Loucy (cell line): Measurements from ENCODE around the gene BEAN1.

Experiments
- H2AFZ ChIP-seq: fragments of 200-600 bp; sonication (generic); 2 replicates; pipeline ENCODE4 v1.6.0; 2016; ENCODE audit warnings: antibody characterized with exemption, mild to moderate bottlenecking, low read length, moderate library complexity
- H3F3A ChIP-seq: fragments of 200-600 bp; 2 replicates; pipeline ENCODE4 v1.6.0; 2016; ENCODE audit warnings: antibody characterized with exemption, low read depth, mild to moderate bottlenecking
- H3K27me3 ChIP-seq: fragments of 200-600 bp; sonication (generic); 2 replicates; pipeline ENCODE4 v1.6.1; 2014; ENCODE audit warnings: low read length, mild to moderate bottlenecking; ENCODE audit not compliant: insufficient read depth, poor library complexity, severe bottlenecking
- H3K36me3 ChIP-seq: fragments of 200-600 bp; sonication (generic); 2 replicates; pipeline ENCODE4 v1.6.1; 2016; ENCODE audit warnings: low read length; ENCODE audit not compliant: insufficient read depth
- H3K4me1 ChIP-seq: fragments of 200-600 bp; sonication (generic); 2 replicates; pipeline ENCODE4 v1.5.1; 2014; ENCODE audit warnings: low read length, mild to moderate bottlenecking; ENCODE audit not compliant: insufficient read depth, poor library complexity, severe bottlenecking
- H3K4me2 ChIP-seq: fragments of 200-600 bp; sonication (generic); 2 replicates; pipeline ENCODE4 v1.6.0; 2014; ENCODE audit warnings: antibody characterized with exemption, low read length, low read depth, mild to moderate bottlenecking; ENCODE audit not compliant: poor library complexity, severe bottlenecking
- H3K4me3 ChIP-seq: fragments of 200-600 bp; sonication (generic); 2 replicates; pipeline ENCODE4 v1.5.1; 2014; ENCODE audit warnings: low read length, mild to moderate bottlenecking, mixed read lengths; ENCODE audit not compliant: poor library complexity, severe bottlenecking
- H3K79me2 ChIP-seq: fragments of 200-600 bp; sonication (generic); 2 replicates; pipeline ENCODE4 v1.6.1; 2014; ENCODE audit warnings: low read length; ENCODE audit not compliant: insufficient read depth
- H3K9ac ChIP-seq: fragments of 200-600 bp; sonication (generic); 2 replicates; pipeline ENCODE4 v1.6.0; 2014; ENCODE audit warnings: mild to moderate bottlenecking, low read depth, low read length, moderate library complexity; ENCODE audit not compliant: poor library complexity, severe bottlenecking
- H3K9me2 ChIP-seq: fragments of 200-600 bp; sonication (generic); replicated peaks from 2 replicates; pipeline ENCODE4 v1.6.1; 2016; ENCODE audit warnings: low read depth, low read length, mixed read lengths
- H3K9me3 ChIP-seq: fragments of 200-600 bp; sonication (generic); 2 replicates; pipeline ENCODE4 v1.6.1; 2014; ENCODE audit warnings: mild to moderate bottlenecking, antibody characterized with exemption, low read length, low read depth; ENCODE audit not compliant: insufficient read depth
- H4K20me1 ChIP-seq: fragments of 200-600 bp; sonication (generic); 2 replicates; pipeline ENCODE4 v1.6.0; 2014; ENCODE audit warnings: antibody characterized with exemption, low read length, mild to moderate bottlenecking; ENCODE audit not compliant: insufficient read depth, poor library complexity, severe bottlenecking
- CTCF ChIP-seq: fragments of 200-600 bp; sonication (generic); conservative IDR thresholded peaks from 2 replicates; pipeline ENCODE4 v1.5.1; 2014; ENCODE audit warnings: mild to moderate bottlenecking, antibody characterized with exemption, low read length
- EZH2phosphoT487 ChIP-seq: fragments of 200-600 bp; IDR thresholded peaks from 2 replicates; pipeline ENCODE4 v1.6.1; 2018; ENCODE audit warnings: antibody characterized with exemption, mild to moderate bottlenecking, moderate library complexity, borderline replicate concordance

BEAN1 gene

GRCh38 chr16:66444049-66444481 lies 17.0 kb downstream of the BEAN1 start:
- Histone ChIP-seq H3K4me2 (no peak overlapping the region), H3K4me3 (no peak overlapping the region)

GRCh38 chr16:66446737-66447136 lies 19.6 kb downstream of the BEAN1 start:
- H3K9me2 ChIP-seq = no peaks in the 10 kb centered on the region
- no peaks in the 10 kb centered on the region for H3K27me3 ChIP-seq
- H3K79me2 ChIP-seq = no peaks in the 10 kb centered on the region
- TF ChIP-seq CTCF (no peak), EZH2phosphoT487 (no peak)
- H3K4me1 ChIP-seq = no peaks in the 10 kb centered on the region
- no peak overlapping the region for H3K4me2 ChIP-seq
- H3F3A ChIP-seq = no peaks in the 10 kb centered on the region
- no peaks in the 10 kb centered on the region for H4K20me1 ChIP-seq
- no peak overlapping the region for H3K4me3 ChIP-seq
- no peak overlapping the region for H3K9ac ChIP-seq
- H2AFZ ChIP-seq = no peak overlapping the region
- no peaks in the 10 kb centered on the region for H3K9me3 ChIP-seq
- no peaks in the 10 kb centered on the region for H3K36me3 ChIP-seq

More at GRCh38 chr16:66444049-66444481, 17.0 kb downstream of the BEAN1 start:
- Histone ChIP-seq H4K20me1 (no peaks in the 10 kb centered on the region), H3K27me3 (no peaks in the 10 kb centered on the region), H3F3A (no peaks in the 10 kb centered on the region), H3K4me1 (no peaks in the 10 kb centered on the region), H3K9me2 (no peaks in the 10 kb centered on the region), H3K9ac (no peak overlapping the region), H3K79me2 (no peaks in the 10 kb centered on the region), H3K36me3 (no peaks in the 10 kb centered on the region), H2AFZ (no peak overlapping the region), H3K9me3 (no peaks in the 10 kb centered on the region)
- TF ChIP-seq EZH2phosphoT487 (no peak), CTCF (no peak; the same call in 1 of the 2 replicates)

GRCh38 chr16:66447491-66447890 lies 20.4 kb downstream of the BEAN1 start:
- TF ChIP-seq CTCF (no peak), EZH2phosphoT487 (no peak)
- no peaks in the 10 kb centered on the region for H4K20me1 ChIP-seq
- H3K79me2 ChIP-seq = no peaks in the 10 kb centered on the region
- no peaks in the 10 kb centered on the region for H3K36me3 ChIP-seq
- no peaks in the 10 kb centered on the region for H3K9me3 ChIP-seq
- no peak overlapping the region for H2AFZ ChIP-seq
- no peak overlapping the region for H3K9ac ChIP-seq
- H3K4me2 ChIP-seq = no peak overlapping the region
- no peaks in the 10 kb centered on the region for H3K9me2 ChIP-seq
- no peaks in the 10 kb centered on the region for H3K27me3 ChIP-seq
- no peak overlapping the region for H3K4me3 ChIP-seq
- H3F3A ChIP-seq = no peaks in the 10 kb centered on the region
- no peaks in the 10 kb centered on the region for H3K4me1 ChIP-seq
